Measurements from ENCODE around the gene SLC41A3.

The SLC41A3 gene

DNA sequence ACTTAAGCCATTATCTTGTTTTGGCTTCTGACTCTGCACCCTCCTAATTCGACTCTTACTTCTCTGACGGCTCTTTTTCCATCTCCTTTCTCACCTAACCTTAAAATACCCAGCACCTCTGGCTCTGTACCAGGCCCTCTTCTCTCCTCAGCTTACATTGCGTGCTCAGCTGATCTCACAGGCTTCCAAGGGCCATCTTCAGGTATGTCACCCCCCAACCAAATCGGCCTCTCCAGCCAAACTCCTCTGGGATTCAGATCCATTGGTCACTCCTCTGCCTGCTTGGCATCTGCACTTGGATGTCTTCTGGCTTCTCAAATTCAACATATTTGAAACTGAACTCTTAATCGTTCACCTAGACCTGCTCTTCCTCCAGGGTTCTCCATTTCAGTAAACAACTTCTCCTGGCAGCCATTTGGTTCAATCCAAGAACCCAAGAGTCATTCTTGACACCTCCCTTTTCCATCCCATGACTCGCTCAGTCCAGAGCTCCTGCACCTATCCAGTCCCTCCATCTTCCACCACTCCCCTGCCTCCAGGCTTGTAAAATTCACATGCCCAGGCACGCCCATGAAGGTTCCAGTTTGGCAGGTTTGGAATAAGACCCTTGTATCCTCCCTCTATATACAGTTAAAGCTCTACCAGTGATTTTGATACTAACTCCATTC lies 35.2 kb upstream of the SLC41A3 start:
- DNase-seq: no peak

- no peak for DNase-seq
These were observed 34.7 kb upstream of the SLC41A3 start for GRCh38 chr3:126118591-126118990.

- no peak for DNase-seq
These were observed 33.9 kb upstream of the SLC41A3 start for GRCh38 chr3:126117786-126118185.

- no peak for DNase-seq
These were observed 33.3 kb upstream of the SLC41A3 start for GRCh38 chr3:126117212-126117611.

GRCh38 chr3:126116526-126116925 lies 32.6 kb upstream of the SLC41A3 start:
- no peak for DNase-seq

DNA sequence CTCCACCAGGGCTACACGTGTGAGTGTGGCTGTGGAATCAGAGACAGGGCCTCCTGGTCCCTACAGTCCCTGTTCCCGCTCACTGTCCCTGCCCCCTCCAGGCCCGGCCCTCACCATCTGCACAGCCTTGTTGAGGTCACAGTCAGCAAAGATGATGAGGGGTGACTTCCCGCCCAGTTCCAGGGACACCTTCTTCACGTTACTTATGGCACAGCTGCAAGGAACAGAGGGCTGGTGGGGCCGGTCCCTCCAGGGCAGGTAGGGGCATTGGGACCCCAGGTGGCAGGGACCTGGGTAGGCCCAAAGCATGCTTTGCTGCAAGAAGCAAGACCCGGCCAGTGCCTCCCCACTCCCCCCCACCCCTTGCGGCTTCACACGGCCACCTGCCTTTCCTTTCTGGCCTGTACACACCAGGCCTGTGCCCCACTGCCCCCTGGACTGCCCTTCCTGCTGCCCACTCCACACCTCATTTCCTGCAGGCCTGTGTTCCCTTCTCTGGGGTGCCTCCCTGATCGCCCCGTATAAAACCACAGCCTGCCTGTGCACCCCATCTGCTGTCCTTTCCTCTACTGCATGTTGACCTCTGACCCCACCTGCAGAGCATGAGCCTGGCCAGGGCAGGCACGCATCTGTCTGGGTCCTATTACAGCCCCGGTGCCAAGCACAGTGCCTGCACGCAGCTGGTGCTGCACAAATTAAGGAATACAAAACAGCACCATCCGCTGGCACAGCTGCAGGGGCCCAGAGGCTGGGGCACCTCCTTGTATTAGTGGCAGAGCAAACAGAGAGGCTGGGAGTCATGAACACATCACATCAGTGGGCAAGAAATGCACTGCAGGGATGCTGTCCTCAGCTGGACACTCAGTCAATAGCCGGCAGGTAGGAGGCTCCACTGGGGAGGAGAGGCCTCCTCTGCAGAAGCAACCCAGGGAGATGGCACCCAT lies 30.8 kb upstream of the SLC41A3 start:
- no peak for DNase-seq

DNA sequence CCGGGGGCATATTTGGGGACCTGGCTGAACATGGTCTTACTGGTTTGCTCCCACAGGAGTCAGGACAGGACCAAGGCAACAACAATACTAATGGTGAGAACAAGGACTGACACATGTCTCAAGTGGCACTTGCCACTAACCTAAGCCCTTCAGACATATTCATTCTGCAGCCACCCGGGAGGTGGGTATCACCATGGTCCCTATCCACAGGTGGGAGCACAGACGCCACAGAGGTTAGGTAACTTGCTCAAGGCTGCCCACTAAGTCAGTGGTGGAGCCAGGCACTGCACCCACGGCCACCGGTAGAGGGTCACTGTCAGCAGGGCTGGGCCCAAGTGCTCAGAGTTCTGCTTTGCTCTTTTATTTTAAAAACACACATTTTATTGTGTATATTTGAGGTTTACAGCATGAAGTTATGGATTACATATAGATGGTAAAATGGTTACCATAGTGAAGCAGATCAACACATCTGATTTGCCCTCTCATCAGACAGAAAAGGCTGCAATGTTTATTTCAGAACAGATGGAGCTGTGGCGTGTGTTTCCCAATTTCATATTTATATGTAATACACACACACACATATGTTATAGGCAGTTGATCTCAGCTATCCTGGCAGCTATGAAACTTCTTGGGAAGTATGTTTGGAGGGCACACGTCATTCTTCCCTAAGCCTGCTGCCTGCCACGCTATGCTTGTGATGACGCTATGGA lies 30.0 kb upstream of the SLC41A3 start:
- no peak for DNase-seq

- DNase-seq: no peak
These were observed 29.3 kb upstream of the SLC41A3 start for GRCh38 chr3:126113238-126113555.

GRCh38 chr3:126112531-126113237 lies 28.8 kb upstream of the SLC41A3 start:
- DNase-seq: no peak

- no peak for DNase-seq
These were observed 27.9 kb upstream of the SLC41A3 start for GRCh38 chr3:126111566-126112475.

- no peak for DNase-seq
These were observed 27.2 kb upstream of the SLC41A3 start for GRCh38 chr3:126111126-126111551.

GRCh38 chr3:126110431-126111125 lies 26.7 kb upstream of the SLC41A3 start:
- DNase-seq: no peak

- DNase-seq: no peak
These were observed 25.9 kb upstream of the SLC41A3 start for GRCh38 chr3:126109880-126110235.

GRCh38 chr3:126109146-126109879 lies 25.4 kb upstream of the SLC41A3 start:
- no peak for DNase-seq

GRCh38 chr3:126108676-126109050 lies 24.7 kb upstream of the SLC41A3 start:
- DNase-seq: no peak

DNA sequence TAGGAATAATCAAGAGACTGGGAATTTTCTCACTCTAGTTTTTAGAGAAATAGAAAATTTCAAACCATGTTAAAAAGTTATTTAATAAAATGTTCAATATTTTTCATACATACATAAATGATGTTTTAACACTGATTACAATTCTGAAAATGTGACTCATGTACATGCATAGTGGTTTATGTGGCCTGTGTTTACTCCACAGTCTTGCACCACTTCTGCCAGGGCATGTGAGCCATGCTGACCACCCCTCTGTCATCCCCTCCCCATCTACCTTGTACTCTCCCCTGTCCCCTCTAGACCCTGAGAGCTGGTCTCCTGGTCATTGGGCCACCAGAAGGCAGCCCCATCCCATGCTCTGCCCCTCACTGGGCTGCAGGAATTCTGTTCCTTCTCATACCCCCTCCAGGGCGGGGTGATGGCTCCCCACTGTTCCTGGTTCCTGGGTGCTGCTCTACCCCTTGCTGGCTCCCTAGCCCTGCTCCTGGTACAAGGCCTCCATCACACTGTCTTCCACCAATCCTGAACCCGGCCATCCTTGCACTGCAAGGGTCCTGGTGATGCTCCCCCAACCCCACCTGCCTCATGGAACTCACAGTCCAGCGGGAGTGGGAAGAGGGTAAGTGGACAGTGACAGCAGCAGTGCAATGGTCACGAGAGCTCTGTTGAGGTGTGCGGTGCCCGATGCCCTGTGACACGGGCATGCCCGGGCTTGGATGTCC lies 24.2 kb upstream of the SLC41A3 start:
- DNase-seq: no peak

GRCh38 chr3:126107203-126107939 lies 23.4 kb upstream of the SLC41A3 start:
- no peak for DNase-seq

DNA sequence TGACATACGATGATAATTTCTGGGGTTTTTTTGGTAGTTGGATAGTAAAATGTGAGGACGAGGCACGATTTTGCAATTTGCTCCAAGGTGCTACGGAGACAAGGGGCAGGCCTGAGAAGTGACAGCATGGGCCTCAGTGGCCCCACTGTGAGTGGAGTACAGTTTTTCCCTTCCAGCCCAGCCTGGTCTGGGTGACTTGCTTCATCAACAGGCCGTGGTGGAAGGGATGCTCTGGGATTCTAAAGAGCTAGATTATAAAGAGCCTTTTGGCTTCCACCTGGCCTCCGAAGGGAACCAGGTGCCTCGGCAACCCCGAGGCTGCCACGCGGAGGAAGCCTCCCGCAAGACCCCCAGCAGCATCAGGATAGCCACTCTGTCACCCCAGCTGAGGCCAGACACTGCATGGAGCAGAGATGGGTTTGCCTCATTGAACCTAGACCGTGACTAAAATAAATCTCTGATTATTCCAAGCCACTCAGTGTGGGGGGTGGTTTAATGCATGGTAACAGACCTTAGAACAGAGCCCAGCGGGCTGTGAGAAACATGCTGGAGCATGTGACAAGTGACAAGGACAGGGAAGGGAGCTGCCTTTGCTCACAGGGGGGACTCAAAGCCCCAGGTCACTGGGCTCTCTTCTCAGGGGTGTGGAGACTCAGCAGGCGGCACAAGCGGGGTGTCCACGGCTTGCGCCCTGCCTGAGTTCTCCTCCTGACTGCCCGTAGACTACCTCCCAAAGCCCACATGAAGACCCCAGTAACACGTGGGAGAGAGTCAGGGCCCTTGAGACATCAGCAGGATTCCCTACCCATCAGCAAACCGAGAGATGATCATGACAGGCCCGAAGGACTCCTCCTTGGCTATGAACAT lies 22.6 kb upstream of the SLC41A3 start:
- no peak for DNase-seq
